GM18867 (cell line): Measurements from ENCODE around the gene VEPH1.

Experiments used
- ATAC-seq: cut with Tn5 transposase; IDR thresholded peaks from one replicate; pipeline ENCODE4 v1.9.1; 2021; ENCODE audit warnings: mild to moderate bottlenecking, moderate library complexity; ENCODE audit not compliant: unreplicated experiment

Gene VEPH1

GRCh38 chr3:157438194-157438730 lies 65.0 kb downstream of the VEPH1 start:
- ATAC-seq: no peak

DNA sequence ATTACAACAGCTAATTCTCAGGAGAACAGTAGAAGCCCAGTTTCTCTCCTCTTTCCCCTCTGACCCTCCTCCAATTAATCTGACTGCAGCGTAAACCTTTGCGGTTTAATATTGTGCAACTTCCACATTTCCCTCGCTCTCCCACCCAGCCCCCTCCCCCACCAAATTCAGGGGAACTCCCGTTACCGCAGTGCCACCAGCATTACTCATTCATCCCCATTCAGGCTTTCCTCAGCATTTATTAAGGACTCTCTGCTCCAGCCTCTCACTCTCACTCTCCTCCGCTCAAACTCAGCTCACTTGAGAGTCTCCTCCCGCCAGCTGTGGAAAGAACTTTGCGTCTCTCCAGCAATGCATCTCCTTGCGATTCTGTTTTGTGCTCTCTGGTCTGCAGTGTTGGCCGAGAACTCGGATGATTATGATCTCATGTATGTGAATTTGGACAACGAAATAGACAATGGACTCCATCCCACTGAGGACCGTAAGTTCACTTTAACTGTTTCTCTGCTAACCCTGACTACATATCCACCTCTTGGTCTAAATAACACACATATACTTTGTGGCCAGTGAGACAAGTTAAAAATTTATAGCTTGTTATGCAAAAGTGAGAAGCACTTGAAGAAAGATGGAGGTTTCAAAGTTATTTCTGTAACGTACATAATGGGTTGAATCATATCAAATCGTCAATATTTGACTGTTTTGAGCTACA lies 66.5 kb downstream of the VEPH1 start, which contains the start of gene PTX3:
Gene PTX3, plus strand, starts transcription at position 268 of the 709 bp plus-strand sequence. Its CDS starts 84 bp downstream, at position 352.
- no peak for ATAC-seq

DNA sequence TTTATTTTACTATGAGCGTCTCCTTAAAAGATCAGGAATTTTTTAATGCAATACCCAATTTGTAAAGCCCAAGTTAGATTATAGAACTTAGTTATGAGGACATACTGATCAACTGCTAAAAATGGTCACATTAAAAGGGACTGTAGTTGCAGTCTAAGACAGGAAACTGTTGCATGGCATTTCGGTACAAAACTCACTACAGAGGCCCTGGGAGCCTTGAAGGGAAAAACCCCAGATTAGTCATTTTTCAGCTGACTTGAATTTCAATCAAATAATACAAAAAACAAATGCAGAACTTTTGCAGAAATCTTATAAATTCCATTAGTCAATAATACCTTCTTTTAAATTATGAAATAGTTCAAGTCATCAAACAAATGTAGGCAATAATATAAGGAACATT lies 73.5 kb downstream of the VEPH1 start:
- no peak for ATAC-seq

- no peak for ATAC-seq
Observed at GRCh38 chr3:157428853-157429252, 74.4 kb downstream of the VEPH1 start.

GRCh38 chr3:157427901-157428300 lies 75.3 kb downstream of the VEPH1 start:
- no peak for ATAC-seq

GRCh38 chr3:157423337-157423736 lies 79.9 kb downstream of the VEPH1 start:
- no peak for ATAC-seq

DNA sequence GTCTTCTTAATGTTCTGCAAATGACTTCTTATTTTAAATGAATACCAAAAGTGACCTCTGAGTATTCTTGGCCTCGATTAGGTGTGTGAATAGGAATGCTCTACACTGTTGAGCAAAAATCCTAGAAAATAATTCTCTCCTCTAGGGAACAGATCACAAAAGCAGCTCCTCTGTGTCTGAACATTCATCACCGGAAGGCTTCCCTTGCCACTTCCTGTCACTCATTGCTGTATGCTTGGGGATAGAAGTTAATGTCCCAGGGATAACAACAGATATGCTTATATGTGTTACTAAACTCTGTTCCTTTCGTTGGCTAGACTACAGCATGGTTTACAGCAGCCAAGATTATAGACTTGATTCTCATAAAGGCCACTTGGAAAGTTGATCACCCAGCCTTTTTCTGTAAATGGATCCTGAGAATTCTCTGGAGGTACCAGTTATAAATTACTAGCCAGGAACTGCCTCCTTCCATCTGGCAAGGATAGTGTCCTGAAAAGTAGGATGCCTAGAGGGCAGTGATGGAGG lies 82.5 kb downstream of the VEPH1 start:
- no peak for ATAC-seq

DNA sequence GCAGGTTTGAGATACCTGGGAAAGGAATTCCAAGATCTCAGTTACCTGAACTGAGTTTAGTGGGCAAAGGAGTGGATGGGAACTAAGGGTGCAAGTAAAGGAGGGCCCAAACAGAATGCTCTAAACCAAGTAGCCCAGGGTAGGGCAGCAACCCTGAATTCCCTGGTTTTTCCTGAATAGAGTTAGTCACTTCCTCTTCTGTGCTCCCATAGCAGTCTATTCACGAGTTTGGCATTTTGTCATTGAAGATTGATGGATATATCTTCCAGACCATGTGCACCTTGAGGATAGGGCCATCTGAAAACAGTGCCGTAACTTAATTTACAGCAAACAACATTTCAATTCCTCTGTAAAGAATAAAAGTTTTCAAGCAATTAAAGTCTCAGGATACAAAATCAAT lies 85.1 kb downstream of the VEPH1 start:
- ATAC-seq: no peak

DNA sequence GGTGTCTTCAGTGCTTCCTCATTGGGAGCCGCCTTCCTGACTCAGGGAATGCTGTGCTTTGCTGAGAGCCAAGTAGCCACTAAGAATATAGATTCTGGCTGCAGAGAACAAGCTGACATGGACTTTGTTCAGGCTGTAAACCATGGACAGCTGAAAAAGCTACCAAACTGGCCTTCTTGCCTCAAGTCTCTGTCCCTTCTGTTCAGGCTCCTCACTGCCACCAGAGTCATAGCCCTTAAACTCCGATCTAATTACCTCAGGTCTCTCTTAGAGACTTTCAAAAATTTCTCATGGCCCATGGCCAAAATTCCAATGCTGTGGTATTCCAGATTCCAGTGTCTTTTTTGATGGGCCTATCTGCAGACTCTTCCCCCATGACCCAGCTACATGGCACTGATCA lies 86.0 kb downstream of the VEPH1 start:
- no peak for ATAC-seq

DNA sequence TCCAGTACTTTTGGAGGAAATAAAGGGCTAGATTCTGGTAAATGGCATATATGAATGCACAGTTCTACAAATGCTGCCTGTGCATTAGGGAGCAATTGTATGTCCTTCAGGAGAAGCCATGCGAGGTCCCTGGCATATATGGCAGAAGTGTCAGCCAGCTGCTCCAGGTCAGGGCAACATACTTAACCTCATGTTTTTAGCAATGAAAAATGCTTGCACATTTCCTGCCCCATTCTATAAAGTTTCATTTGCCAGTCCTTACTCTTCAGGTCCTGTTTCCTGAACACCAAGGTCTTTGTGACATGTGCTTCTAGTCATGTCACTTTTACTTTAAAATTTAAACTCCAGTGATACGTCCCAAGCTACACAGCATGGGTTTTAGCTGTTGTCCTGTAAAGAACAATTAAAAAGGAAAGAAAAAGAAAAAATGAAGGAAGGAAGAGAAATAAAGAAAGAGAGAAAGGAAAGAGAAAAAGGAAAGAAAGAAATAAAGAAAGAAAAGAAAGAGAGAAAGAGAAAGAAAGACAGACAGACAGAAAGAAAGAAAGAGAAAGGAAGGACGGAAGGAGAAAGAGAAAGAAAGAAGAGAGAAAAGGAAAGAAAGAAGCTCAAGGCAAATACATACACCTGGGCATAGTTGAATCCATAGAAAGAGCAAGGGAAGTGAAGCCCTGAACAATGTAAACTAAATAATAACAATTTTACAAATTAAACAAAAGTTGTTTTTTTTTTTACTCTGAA lies 86.7 kb downstream of the VEPH1 start:
- ATAC-seq: no peak

- ATAC-seq: no peak
Observed at GRCh38 chr3:157414861-157415260, 88.4 kb downstream of the VEPH1 start.

DNA sequence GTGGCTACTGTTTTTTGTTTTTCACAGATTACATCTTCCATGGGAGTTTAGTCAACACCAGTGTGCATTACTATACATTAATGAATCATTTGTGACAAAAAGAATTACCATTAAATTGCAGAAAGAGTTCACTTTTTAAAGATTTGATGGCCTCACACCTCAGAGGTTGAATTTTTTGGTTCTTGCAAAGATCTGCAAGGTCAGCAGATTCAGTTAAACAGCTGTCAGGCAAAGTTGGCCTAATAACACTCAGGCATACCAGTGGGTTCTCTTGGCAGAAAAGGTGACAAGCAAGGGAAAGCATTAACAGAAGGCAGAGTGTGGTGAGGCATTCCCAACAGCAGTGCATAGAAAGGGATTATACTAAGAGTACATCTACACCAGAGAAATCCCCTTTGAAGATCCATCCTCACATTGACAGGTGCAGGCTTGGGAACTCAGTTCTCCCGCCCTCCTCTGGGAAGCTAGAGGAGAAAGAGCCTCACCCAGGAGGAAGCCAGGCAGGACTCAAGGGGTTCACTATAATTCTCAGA lies 90.8 kb downstream of the VEPH1 start:
- ATAC-seq: no peak

- no peak for ATAC-seq
Observed at GRCh38 chr3:157410945-157411344, 92.3 kb downstream of the VEPH1 start.

- no peak for ATAC-seq
Observed at GRCh38 chr3:157409516-157409915, 93.7 kb downstream of the VEPH1 start.

DNA sequence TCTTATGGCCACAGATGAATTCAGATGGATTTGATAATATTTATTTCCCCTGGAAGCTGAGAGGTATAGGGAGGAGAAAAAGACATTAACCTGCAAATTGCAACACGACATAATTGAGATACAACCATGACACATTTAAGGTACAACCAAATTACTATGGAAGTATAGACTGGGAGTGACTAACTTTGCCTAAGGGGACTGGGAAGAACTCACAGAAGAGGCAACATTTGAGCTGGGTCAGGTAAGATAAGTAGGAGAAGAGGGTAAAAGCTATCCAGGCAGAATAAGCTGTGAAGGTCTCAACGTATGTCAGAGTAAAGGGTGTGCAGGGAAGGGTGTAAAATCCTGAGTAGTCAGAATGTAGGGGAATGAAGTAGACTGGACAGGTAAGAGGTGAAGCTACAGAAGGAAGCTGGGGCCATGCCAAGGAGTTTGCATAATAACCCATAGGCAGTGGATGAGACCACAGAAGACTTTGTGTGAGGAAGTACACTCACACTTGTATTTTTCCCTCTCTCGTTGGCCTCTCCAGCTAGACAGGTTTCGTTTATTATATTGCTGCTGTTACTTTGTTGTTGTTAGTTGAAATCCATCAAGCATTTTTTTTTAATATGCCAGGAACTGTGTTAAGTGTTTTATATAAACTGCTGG lies 94.6 kb downstream of the VEPH1 start:
- ATAC-seq: no peak

DNA sequence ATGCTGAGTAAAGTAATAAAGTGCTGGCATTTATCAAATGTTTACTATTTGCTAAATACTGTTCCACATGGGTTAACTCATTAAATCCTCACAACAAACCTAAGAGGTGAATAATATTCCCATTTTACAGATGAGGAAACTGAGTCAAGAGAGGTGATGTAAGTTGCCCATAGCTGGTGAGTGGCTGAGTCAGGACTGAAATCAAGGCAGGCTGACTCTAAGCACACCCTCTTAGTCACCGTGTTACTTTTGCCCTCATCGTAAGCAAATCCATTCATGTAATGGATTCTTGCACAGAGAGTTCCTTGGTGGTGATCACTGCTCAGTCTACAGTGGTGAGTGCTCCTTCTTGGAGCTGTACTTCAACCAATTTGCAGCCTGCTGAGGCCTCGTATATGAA lies 95.4 kb downstream of the VEPH1 start:
- no peak for ATAC-seq

- no peak for ATAC-seq
Observed at GRCh38 chr3:157406394-157406793, 96.8 kb downstream of the VEPH1 start.

DNA sequence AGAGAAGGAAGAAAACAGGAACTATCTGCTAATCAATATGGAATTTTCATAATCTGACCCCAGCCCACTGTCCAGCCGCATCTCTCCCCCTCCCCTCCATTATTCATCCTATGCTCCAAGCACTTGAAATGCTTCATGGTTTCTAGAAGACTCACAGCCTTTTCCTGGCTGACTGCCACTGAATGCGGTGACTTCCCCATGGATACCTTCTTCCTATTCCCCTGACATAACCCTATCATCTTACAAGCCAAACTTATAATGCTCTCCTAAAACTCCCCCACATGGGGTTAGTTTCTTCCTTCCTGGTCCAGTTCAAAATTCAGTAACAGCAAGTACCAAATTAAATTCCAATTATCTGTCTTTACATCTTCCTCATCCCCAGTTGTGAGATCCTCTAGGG lies 97.8 kb downstream of the VEPH1 start:
- no peak for ATAC-seq

GRCh38 chr3:157404381-157404780 lies 98.8 kb downstream of the VEPH1 start:
- no peak for ATAC-seq

- ATAC-seq: no peak
Observed at GRCh38 chr3:157398598-157398997, 104.6 kb downstream of the VEPH1 start.

GRCh38 chr3:157394411-157394810 lies 108.8 kb downstream of the VEPH1 start:
- no peak for ATAC-seq
